Measurements from ENCODE around the gene SRSF8. TPM values are rescaled to one million over a fixed set of nuclear protein-coding genes. Genes with fewer than 3 reads are reported as not detected.

Gene SRSF8
- polyA plus RNA-seq, 6 donors from 2014 or later = 93.9 to 128 (median 108) TPM

- Mint-ChIP-seq H3K4me1 (peaks cover 7 to 13% (median 9%) of the 10 kb centered on the region in 3 donors), H3K9me3 (no peaks in the 10 kb centered on the region), H3K4me3 (no peak overlapping the region), H3K27ac (no peak overlapping the region), H3K36me3 (no peaks in the 10 kb centered on the region), H3K27me3 (peaks cover 0 to 27% (median 26%) of the 10 kb centered on the region in 3 donors)
- DNase-seq (no peak), ATAC-seq (ENCODE audit: low read depth in 2 of 2) (no peak)
These were observed 16.0 kb upstream of the SRSF8 start for GRCh38 chr11:95050595-95051202.

- no peak overlapping the region for H3K4me3 Mint-ChIP-seq
- DNase-seq = no peak
- H3K27ac Mint-ChIP-seq = no peak overlapping the region
- H3K36me3 Mint-ChIP-seq = no peaks in the 10 kb centered on the region
- no peaks in the 10 kb centered on the region for H3K9me3 Mint-ChIP-seq
- peaks cover 7 to 13% (median 9%) of the 10 kb centered on the region in 3 donors for H3K4me1 Mint-ChIP-seq
- H3K27me3 Mint-ChIP-seq = peaks cover 7 to 23% (median 20%) of the 10 kb centered on the region in 3 donors
- no peak for ATAC-seq (ENCODE audit: low read depth in 2 of 2)
These were observed 12.4 kb upstream of the SRSF8 start for GRCh38 chr11:95054356-95054755.

GRCh38 chr11:95055283-95055897, 11.3 kb upstream of the SRSF8 start:
- Mint-ChIP-seq H3K27me3 (peaks cover 11 to 27% (median 23%) of the 10 kb centered on the region in 3 donors), H3K9me3 (no peaks in the 10 kb centered on the region), H3K27ac (no peak overlapping the region), H3K36me3 (no peaks in the 10 kb centered on the region), H3K4me1 (peaks cover 7 to 13% (median 9%) of the 10 kb centered on the region in 3 donors), H3K4me3 (no peak overlapping the region)
- DNase-seq (no peak), ATAC-seq (ENCODE audit: low read depth in 2 of 2) (peak; percentile 70 to 71)

- Mint-ChIP-seq H3K4me3 (no peak overlapping the region), H3K27me3 (peaks cover 13 to 28% (median 15%) of the 10 kb centered on the region in 3 donors), H3K9me3 (no peaks in the 10 kb centered on the region), H3K36me3 (no peaks in the 10 kb centered on the region), H3K27ac (no peak overlapping the region), H3K4me1 (peaks cover 7 to 13% (median 9%) of the 10 kb centered on the region in 3 donors)
- DNase-seq (no peak), ATAC-seq (ENCODE audit: low read depth in 2 of 2) (no peak)
These were observed 8.8 kb upstream of the SRSF8 start for GRCh38 chr11:95057959-95058358.

- peaks cover 7 to 13% (median 9%) of the 10 kb centered on the region in 3 donors for H3K4me1 Mint-ChIP-seq
- peak overlapping the region in 1 of 6 donors; percentile 21 for H3K27ac Mint-ChIP-seq
- peaks cover 13 to 21% (median 15%) of the 10 kb centered on the region in 3 donors for H3K27me3 Mint-ChIP-seq
- H3K9me3 Mint-ChIP-seq = no peaks in the 10 kb centered on the region
- H3K36me3 Mint-ChIP-seq = no peaks in the 10 kb centered on the region
- no peak for ATAC-seq (ENCODE audit: low read depth in 2 of 2)
- DNase-seq = no peak
- no peak overlapping the region for H3K4me3 Mint-ChIP-seq
These were observed 8.1 kb upstream of the SRSF8 start for GRCh38 chr11:95058621-95059020.

GRCh38 chr11:95059046-95059445, 7.7 kb upstream of the SRSF8 start:
- Mint-ChIP-seq H3K4me1 (peaks cover 7 to 13% (median 9%) of the 10 kb centered on the region in 3 donors), H3K4me3 (no peak overlapping the region), H3K27me3 (peaks cover 13 to 20% (median 15%) of the 10 kb centered on the region in 3 donors), H3K27ac (no peak overlapping the region), H3K9me3 (no peaks in the 10 kb centered on the region), H3K36me3 (no peaks in the 10 kb centered on the region)
- ATAC-seq (ENCODE audit: low read depth in 2 of 2) (no peak), DNase-seq (no peak)

- Mint-ChIP-seq H3K27me3 (peaks cover 1 to 10% (median 5%) of the 10 kb centered on the region in 3 donors), H3K9me3 (no peaks in the 10 kb centered on the region), H3K4me1 (peaks cover 14 to 18% (median 17%) of the 10 kb centered on the region in 3 donors), H3K27ac (no peak overlapping the region), H3K36me3 (no peaks in the 10 kb centered on the region), H3K4me3 (peak overlapping the region in 1 of 8 donors; percentile 100)
- ATAC-seq (ENCODE audit: low read depth in 2 of 2) = no peak
- DNase-seq = no peak
These were observed 1.4 kb upstream of the SRSF8 start for GRCh38 chr11:95065336-95065735.

- peak overlapping the region; percentile 97 to 100 (median 98) for H3K4me3 Mint-ChIP-seq
- peak; percentile 74 to 75 for ATAC-seq (ENCODE audit: low read depth in 2 of 2)
- H3K27me3 Mint-ChIP-seq = no peaks in the 10 kb centered on the region
- peaks cover 20 to 24% (median 22%) of the 10 kb centered on the region in 3 donors for H3K4me1 Mint-ChIP-seq
- H3K9me3 Mint-ChIP-seq = no peaks in the 10 kb centered on the region
- peak; percentile 79 for DNase-seq
- H3K36me3 Mint-ChIP-seq = no peaks in the 10 kb centered on the region
- H3K27ac Mint-ChIP-seq = peak overlapping the region; percentile 95 to 98 (median 96)
These were observed 521 bp downstream of the SRSF8 start for GRCh38 chr11:95067039-95067840.

GRCh38 chr11:95067841-95068219, 1.1 kb downstream of the SRSF8 start:
- Mint-ChIP-seq H3K4me1 (peaks cover 22 to 24% (median 24%) of the 10 kb centered on the region in 3 donors), H3K27ac (peak overlapping the region; percentile 94 to 98 (median 96)), H3K4me3 (peak overlapping the region; percentile 97 to 100 (median 98)), H3K9me3 (no peaks in the 10 kb centered on the region), H3K27me3 (no peaks in the 10 kb centered on the region), H3K36me3 (no peaks in the 10 kb centered on the region)
- ATAC-seq (ENCODE audit: low read depth in 2 of 2) (no peak), DNase-seq (no peak)

GRCh38 chr11:95068549-95068948, 1.8 kb downstream of the SRSF8 start:
- H3K4me3 Mint-ChIP-seq = peak overlapping the region; percentile 97 to 100 (median 98)
- no peaks in the 10 kb centered on the region for H3K36me3 Mint-ChIP-seq
- DNase-seq = peak; percentile 77
- no peaks in the 10 kb centered on the region for H3K9me3 Mint-ChIP-seq
- peak overlapping the region; percentile 9 to 98 (median 96) for H3K27ac Mint-ChIP-seq
- H3K4me1 Mint-ChIP-seq = peaks cover 22 to 28% (median 27%) of the 10 kb centered on the region in 3 donors
- no peaks in the 10 kb centered on the region for H3K27me3 Mint-ChIP-seq
- ATAC-seq (ENCODE audit: low read depth in 2 of 2) = peak; percentile 54 to 59

GRCh38 chr11:95070471-95070870, 3.8 kb downstream of the SRSF8 start:
- Mint-ChIP-seq H3K27ac (peak overlapping the region in 3 of 6 donors; percentile 2 to 12 (median 12)), H3K4me1 (peaks cover 22 to 28% (median 27%) of the 10 kb centered on the region in 3 donors), H3K4me3 (peak overlapping the region in 4 of 8 donors; percentile 7 to 43 (median 19)), H3K36me3 (no peaks in the 10 kb centered on the region), H3K9me3 (no peaks in the 10 kb centered on the region), H3K27me3 (no peaks in the 10 kb centered on the region)
- ATAC-seq (ENCODE audit: low read depth in 2 of 2) = no peak
- DNase-seq = no peak

- H3K4me3 Mint-ChIP-seq = no peak overlapping the region
- ATAC-seq (ENCODE audit: low read depth in 2 of 2) (no peak), DNase-seq (no peak)
- H3K27ac Mint-ChIP-seq = peak overlapping the region in 1 of 6 donors; percentile 42
- H3K36me3 Mint-ChIP-seq = no peaks in the 10 kb centered on the region
- no peaks in the 10 kb centered on the region for H3K9me3 Mint-ChIP-seq
- no peaks in the 10 kb centered on the region for H3K27me3 Mint-ChIP-seq
- peaks cover 20 to 29% (median 23%) of the 10 kb centered on the region in 3 donors for H3K4me1 Mint-ChIP-seq
These were observed 6.2 kb downstream of the SRSF8 start for GRCh38 chr11:95072948-95073347.

GRCh38 chr11:95074792-95075563, 8.3 kb downstream of the SRSF8 start:
- Mint-ChIP-seq H3K27ac (no peak overlapping the region), H3K4me3 (no peak overlapping the region), H3K27me3 (no peaks in the 10 kb centered on the region), H3K9me3 (no peaks in the 10 kb centered on the region), H3K36me3 (no peaks in the 10 kb centered on the region), H3K4me1 (peaks cover 10 to 23% (median 12%) of the 10 kb centered on the region in 3 donors)
- ATAC-seq (ENCODE audit: low read depth in 2 of 2) = no peak
- no peak for DNase-seq

Data from naive B cell (primary cell).